GM12891 (cell line): ENCODE results near the gene ADD1.

ENCODE experiments used
- DNase-seq: peaks from one replicate; pipeline ENCODE4 v3.0.0; 2011; ENCODE audit warnings: low spot score; ENCODE audit not compliant: insufficient read length
- FAIRE-seq: peaks from 2 replicates; lab custom pipeline; 2011; peaks lifted over from hg19 to GRCh38; lab: Jason Lieb, UNC
- PAX5 ChIP-seq: IDR thresholded peaks from 2 replicates; pipeline ENCODE4 v1.6.1; 2011; ENCODE audit warnings: low read length, moderate library complexity, mild to moderate bottlenecking; ENCODE audit not compliant: insufficient read depth, severe bottlenecking
- POLR2A ChIP-seq: IDR thresholded peaks from 2 replicates; pipeline ENCODE4 v1.6.1; 2011; ENCODE audit warnings: low read depth, low read length, control low read depth
- POLR2AphosphoS5 ChIP-seq: IDR thresholded peaks from 2 replicates; pipeline ENCODE4 v1.6.1; 2011; ENCODE audit warnings: low read depth, low read length, control low read depth
- POU2F2 ChIP-seq: IDR thresholded peaks from 2 replicates; pipeline ENCODE4 v1.6.1; 2011; ENCODE audit warnings: low read depth, mild to moderate bottlenecking, control low read depth, low read length, moderate library complexity
- SPI1 ChIP-seq: IDR thresholded peaks from 2 replicates; pipeline ENCODE4 v1.6.1; 2011; ENCODE audit warnings: low read depth, low read length, control low read depth
- TAF1 ChIP-seq: IDR thresholded peaks from 2 replicates; pipeline ENCODE4 v1.6.1; 2011; ENCODE audit warnings: low read depth, low read length, control low read depth

The ADD1 gene

DNA sequence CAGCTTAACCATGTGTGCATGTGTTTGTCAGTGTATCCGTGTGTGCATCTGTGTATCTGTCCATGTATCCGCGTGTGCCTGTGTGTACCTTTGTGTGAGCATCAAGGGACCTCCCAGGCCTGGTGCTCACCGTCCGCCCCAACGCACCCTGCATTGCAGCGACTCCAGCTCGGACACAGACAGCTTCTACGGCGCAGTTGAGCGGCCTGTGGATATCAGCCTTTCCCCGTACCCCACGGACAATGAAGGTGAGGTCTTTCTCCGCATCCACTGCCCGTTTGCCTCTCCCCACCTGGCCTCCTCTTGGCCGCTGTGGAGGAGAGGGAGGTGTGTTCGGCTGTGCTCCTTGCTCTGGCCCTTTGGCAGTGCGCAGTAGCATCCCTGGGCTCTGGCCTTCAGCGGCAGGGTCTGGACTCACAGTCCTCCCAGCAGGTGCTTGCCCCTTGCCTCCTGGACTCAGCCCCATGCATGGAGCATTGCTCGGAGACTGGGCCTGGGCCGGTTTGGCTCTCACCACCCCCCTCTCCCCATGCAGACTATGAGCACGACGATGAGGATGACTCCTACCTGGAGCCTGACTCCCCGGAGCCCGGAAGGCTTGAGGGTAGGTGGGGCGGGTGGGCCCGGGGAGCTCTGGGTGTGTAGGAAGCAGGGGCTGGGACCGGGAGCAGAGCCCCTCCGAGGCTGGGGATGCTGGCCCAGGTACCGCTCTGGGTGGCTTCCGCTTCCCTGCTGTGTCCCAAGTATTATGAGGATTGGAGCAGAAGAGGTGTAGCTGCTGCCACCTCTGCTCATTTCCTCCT lies 16.4 kb upstream of the ADD1 start:
- FAIRE-seq = peak; percentile 40
- peak; percentile 1 for DNase-seq

DNA sequence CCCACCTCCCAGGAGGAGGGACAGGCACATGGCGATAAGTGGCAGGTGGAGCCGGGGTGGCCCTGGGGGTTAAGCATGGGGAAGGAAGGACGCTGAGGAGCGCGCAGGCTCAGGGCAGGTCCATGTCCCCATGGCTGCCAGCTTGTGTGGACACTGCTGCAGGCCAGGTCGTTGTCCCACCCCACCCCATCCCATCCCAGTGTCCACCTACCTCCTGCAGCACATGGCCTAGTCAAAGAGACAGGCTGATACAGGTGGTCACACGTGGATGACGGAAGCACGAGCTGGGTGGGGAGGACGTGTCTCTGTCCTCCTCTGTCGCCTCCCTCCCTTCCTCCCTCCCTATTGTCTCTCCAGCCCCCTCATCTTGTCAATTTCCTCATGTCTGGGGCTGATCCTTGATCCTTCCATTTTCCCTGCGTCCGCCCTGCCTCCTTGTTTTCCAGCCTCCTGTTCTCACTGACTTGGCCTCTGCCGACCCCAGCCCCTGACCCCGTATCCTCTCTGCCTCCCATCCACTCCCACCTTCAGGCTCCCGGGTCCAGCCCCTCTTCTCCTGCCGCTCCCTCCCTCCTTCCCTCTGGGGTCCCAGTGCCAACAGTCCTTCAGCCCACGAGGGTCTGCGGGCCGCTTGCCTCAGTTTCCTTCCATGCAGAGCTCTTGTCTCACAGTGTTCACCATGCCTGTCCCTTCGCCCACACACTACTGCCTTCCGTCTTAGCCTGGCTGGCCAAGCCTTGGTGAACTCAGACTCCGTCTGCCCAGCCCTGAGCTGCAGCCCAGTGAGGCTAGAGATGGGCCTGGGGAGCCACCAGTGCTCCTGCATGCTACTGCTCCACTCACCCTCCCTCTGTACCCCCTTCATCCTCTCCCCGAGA lies 15.5 kb upstream of the ADD1 start:
- TF ChIP-seq TAF1 (no peak), PAX5 (no peak), POU2F2 (no peak), POLR2AphosphoS5 (no peak), POLR2A (no peak), SPI1 (no peak)
- FAIRE-seq (no peak), DNase-seq (peak; percentile 5)

More for the DNA sequence above, 16.4 kb upstream of the ADD1 start:
- TF ChIP-seq SPI1 (no peak), PAX5 (no peak), POLR2A (no peak), POU2F2 (no peak), TAF1 (no peak), POLR2AphosphoS5 (no peak)

DNA sequence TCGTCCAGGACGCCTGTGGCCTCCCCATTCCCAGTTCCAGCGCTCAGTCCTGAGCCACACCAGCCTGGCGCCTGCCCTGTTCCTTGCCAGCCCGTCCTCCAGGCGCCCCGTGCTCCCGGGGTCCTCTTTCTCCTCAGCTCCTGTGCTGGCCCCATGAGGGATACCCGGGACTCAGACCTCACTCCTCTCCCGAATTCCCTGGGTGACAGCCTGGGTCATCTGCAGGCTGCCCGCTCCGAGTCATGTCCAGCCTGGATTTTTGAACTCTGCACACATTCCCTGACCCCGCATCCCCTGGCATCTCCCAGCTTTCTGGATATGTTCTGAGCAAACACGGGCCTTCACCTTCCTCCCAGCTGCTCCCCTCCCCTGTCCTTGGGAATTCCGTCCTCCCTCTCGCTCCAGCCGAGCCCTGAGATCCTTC lies 14.9 kb upstream of the ADD1 start:
- no peak for TF ChIP-seq POU2F2
- no peak for TF ChIP-seq POLR2AphosphoS5
- no peak for TF ChIP-seq SPI1
- no peak for TF ChIP-seq TAF1
- TF ChIP-seq POLR2A = no peak
- no peak for TF ChIP-seq PAX5
- DNase-seq = peak; percentile 2
- no peak for FAIRE-seq

DNA sequence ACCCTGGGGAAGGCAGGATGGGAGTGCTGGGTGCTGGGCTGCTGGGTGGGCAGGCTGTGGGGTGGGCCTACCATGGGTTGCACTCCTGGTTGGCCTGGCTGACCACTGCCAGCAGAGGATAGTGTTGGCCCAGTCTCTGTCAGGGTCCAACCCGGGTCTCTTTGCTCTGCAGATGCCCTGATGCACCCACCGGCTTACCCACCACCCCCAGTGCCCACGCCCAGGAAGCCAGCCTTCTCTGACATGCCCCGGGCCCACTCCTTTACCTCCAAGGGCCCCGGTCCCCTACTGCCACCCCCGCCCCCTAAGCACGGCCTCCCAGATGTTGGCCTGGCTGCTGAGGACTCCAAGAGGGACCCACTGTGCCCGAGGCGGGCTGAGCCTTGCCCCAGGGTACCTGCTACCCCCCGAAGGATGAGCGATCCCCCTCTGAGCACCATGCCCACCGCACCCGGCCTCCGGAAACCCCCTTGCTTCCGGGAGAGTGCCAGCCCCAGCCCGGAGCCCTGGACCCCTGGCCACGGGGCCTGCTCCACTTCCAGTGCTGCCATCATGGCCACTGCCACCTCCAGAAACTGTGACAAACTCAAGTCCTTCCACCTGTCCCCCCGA lies 14.2 kb upstream of the ADD1 start:
- DNase-seq (peak; percentile 9), FAIRE-seq (no peak)
- TF ChIP-seq PAX5 = no peak
- no peak for TF ChIP-seq POLR2A
- no peak for TF ChIP-seq SPI1
- TF ChIP-seq POLR2AphosphoS5 = no peak
- no peak for TF ChIP-seq POU2F2
- no peak for TF ChIP-seq TAF1

DNA sequence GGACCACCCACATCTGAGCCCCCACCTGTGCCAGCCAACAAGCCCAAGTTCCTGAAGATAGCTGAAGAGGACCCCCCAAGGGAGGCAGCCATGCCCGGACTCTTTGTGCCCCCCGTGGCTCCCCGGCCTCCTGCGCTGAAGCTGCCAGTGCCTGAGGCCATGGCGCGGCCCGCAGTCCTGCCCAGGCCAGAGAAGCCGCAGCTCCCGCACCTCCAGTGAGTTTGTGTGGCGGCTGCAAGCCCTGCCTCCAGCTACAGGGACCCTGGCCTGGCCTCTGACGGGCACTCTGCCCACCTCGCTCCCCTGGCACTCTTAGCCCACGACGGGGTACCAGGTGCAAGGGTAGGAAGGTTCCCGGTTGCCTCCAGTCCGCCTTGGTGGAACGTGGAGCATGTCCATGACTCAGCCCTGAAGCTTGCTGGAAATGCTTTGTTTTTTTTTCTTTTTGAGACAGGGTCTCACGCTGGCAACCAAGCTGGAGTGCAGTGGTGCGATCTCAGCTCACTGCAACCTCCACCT lies 13.7 kb upstream of the ADD1 start:
- no peak for FAIRE-seq
- TF ChIP-seq TAF1 (no peak), POLR2AphosphoS5 (no peak), POLR2A (no peak), PAX5 (no peak), POU2F2 (no peak), SPI1 (no peak)
- peak; percentile 2 for DNase-seq

DNA sequence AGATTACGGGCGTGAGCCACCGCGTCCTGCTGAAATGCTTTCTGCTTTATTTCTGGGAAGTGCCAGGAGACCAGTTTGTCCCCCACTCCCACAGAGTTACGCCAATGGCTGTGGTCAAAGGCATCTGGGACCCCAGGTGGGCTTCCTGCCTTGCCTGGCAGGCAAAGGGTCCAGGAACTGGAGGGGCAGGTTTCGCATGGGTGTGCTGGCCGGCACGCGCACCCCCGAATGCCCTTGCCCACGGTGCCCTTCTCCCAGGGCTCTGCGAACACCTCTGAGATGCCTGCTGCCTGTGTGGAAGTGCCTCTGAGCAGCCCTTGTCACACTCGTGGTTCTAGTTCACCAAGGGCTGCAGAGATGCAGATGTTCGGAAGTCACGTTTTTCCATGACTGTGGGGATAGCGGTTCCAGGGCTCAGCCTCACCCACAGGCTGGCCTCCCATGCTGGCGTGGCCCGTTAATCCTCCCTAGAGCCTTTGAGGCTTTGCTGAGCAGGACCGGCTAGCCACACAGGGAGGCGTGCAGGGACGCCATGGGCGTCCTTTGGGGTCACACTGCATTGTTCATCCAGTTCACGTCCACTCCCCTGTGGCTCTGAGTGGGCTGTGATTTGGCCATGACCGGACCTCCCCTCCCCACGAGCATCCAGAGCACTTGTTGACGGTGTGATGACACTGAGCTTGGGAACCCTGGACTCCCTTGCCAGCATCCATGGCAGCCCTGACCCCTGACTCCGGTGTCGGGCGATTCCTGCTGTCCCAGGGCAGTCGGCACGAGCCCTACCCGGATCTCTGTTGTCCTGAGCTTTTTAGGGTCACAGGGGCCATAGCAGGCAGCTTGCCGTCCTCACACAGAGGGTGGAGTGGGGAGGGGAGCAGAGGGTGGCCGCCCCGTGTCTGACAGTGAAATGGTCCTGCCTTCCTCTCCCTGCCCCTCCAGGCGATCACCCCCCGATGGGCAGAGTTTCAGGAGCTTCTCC lies 12.7 kb upstream of the ADD1 start:
- DNase-seq = peak; percentile 14
- FAIRE-seq = peak; percentile 35
- TF ChIP-seq PAX5 (no peak), TAF1 (no peak), POU2F2 (no peak), POLR2A (no peak), SPI1 (no peak), POLR2AphosphoS5 (no peak)

DNA sequence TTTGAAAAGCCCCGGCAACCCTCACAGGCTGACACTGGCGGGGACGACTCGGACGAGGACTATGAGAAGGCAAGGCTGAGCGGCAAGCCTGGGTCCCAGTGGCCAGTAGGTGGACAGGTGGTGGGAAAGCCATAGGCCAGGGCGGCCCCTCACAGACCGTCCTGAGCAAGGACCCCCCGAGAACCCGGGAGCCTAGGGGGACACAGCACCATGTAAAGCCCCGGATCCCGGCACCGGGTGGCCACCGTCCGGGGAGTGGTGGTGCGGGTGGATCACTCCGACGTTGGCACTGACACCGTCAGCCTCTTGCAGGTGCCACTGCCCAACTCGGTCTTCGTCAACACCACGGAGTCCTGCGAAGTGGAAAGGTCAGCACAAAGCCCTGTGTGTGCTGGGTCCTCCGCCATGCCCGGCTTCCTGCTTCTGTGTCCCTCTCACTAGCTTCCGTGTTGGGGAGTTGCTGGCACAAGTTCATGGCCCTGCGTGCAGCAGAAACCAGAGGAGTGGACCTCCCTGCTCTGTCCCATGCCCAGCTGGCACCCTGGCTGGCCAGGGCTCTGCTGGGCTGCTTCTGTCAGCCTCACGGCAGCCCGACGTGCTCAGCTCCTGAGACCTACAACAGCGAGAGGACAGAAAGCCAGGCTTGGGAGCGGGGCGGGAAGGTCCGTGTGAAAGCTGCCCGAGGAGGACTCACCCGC lies 11.9 kb upstream of the ADD1 start:
- FAIRE-seq (no peak), DNase-seq (peak; percentile 11)
- no peak for TF ChIP-seq SPI1
- no peak for TF ChIP-seq TAF1
- no peak for TF ChIP-seq POU2F2
- no peak for TF ChIP-seq POLR2AphosphoS5
- no peak for TF ChIP-seq PAX5
- no peak for TF ChIP-seq POLR2A
